K562 (cell line): ENCODE measurements around the gene KLRK1.

Source experiments
- NRF1 ChIP-seq, 2 experiments: fragments of 450-650 bp; IDR thresholded peaks in 1 of 2; conservative IDR thresholded peaks in 1 of 2; 2 replicates each; pipeline ENCODE4 v1.6.1; 2014; ENCODE audit warnings: mild to moderate bottlenecking in 2 of 2
- PHF8 ChIP-seq: fragments of 200-600 bp; sonication (generic); IDR thresholded peaks from 2 replicates; pipeline ENCODE4 v1.6.1; 2012; ENCODE audit warnings: mixed run types, mild to moderate bottlenecking, inconsistent platforms, low read length, moderate library complexity, borderline replicate concordance
- ZC3H8 ChIP-seq: fragments of 450-650 bp; IDR thresholded peaks from 2 replicates; pipeline ENCODE4 v1.6.1; 2017
- ZFP1 ChIP-seq: fragments of 450-650 bp; formaldehyde crosslinking; IDR thresholded peaks from 2 replicates; pipeline ENCODE4 v1.4.0; 2020; ENCODE audit warnings: mild to moderate bottlenecking, mixed read lengths

DNA sequence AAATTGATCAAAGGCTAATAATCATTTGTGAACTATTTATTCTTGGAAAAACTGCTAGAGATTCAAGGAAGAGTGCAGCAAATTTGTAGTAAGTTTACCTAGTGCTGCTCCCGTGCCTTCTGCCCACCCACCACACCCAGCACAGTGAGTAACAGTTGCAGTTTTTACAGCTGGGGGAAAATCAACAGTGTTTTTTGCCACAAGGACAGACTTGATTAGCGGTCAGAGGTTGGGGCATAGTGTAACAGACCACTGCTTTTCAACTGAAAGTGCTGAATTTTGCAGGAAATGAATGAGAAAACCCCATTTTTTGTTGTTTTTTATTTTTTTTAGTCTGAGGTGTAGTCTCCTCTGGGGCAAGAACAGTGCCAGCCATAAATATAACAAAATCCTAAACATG, 7.5 kb upstream of the KLRK1 start:
- TF ChIP-seq ZFP1 (CRISPR knock-in tag) (no peak), ZC3H8 (no peak), PHF8 (no peak), NRF1 (conservative IDR thresholded peaks at IDR 0.05 in 1 of 2, IDR thresholded peaks at IDR 0.05 in 1 of 2) (no peak)
